Neutrophil (primary cell): ENCODE data around the gene C1orf210.

Source experiments
- H3K27ac ChIP-seq: fragments of 200-600 bp; sonication (generic); 2 replicates; pipeline ENCODE4 v1.5.1; 2016; ENCODE audit warnings: mild to moderate bottlenecking, moderate library complexity
- H3K27me3 ChIP-seq: fragments of 200-600 bp; sonication (generic); 2 replicates; pipeline ENCODE4 v1.6.0; 2016; ENCODE audit warnings: mild to moderate bottlenecking
- H3K36me3 ChIP-seq: fragments of 200-600 bp; sonication (generic); 2 replicates; pipeline ENCODE4 v1.5.1; 2017
- H3K4me1 ChIP-seq, 2 experiments: fragments of 200-600 bp in 1 of 2; sonication (generic) in 1 of 2; 1 replicate in 1 of 2; 2 replicates in 1 of 2; pipeline versions ENCODE4 v1.5.1 to v1.6.1; 2013 to 2016; ENCODE audit warnings: low read depth in 1 of 2, low read length in 1 of 2, mild to moderate bottlenecking in 1 of 2, moderate library complexity in 1 of 2; ENCODE audit not compliant: control insufficient read depth in 1 of 2, insufficient read depth in 1 of 2
- H3K4me3 ChIP-seq, 2 experiments: fragments of 200-600 bp in 1 of 2; sonication (generic) in 1 of 2; 1 replicate in 1 of 2; 2 replicates in 1 of 2; pipeline ENCODE4 v1.5.1; 2013 to 2016; ENCODE audit warnings: low read depth in 1 of 2, low read length in 1 of 2, mild to moderate bottlenecking in 1 of 2, moderate library complexity in 1 of 2
- H3K9me3 ChIP-seq: fragments of 200-600 bp; sonication (generic); 2 replicates; pipeline ENCODE4 v1.5.1; 2016
- CTCF ChIP-seq: fragments of 200-600 bp; sonication (generic); IDR thresholded peaks from 2 replicates; pipeline ENCODE4 v1.5.1; 2016; ENCODE audit warnings: antibody characterized with exemption

The C1orf210 gene

GRCh38 chr1:43305461-43305860, 20.1 kb upstream of the C1orf210 start:
- no peaks in the 10 kb centered on the region for H3K36me3 ChIP-seq
- H3K27me3 ChIP-seq = no peaks in the 10 kb centered on the region
- H3K9me3 ChIP-seq = no peaks in the 10 kb centered on the region
- no peak overlapping the region for H3K27ac ChIP-seq
- no peak overlapping the region for H3K4me3 ChIP-seq
- TF ChIP-seq CTCF = no peak
- no peaks in the 10 kb centered on the region for H3K4me1 ChIP-seq

- Histone ChIP-seq H3K27me3 (no peaks in the 10 kb centered on the region), H3K9me3 (no peaks in the 10 kb centered on the region), H3K4me1 (no peaks in the 10 kb centered on the region), H3K36me3 (no peaks in the 10 kb centered on the region), H3K27ac (no peak overlapping the region), H3K4me3 (no peak overlapping the region)
- TF ChIP-seq CTCF = no peak
Measured at GRCh38 chr1:43304771-43305300, 19.5 kb upstream of the C1orf210 start.

GRCh38 chr1:43304314-43304681, 18.9 kb upstream of the C1orf210 start:
- H3K27me3 ChIP-seq = no peaks in the 10 kb centered on the region
- no peak for TF ChIP-seq CTCF
- no peak overlapping the region for H3K27ac ChIP-seq

GRCh38 chr1:43303471-43304313, 18.3 kb upstream of the C1orf210 start:
- Histone ChIP-seq H3K4me3 (no peak overlapping the region), H3K9me3 (no peaks in the 10 kb centered on the region), H3K27me3 (no peaks in the 10 kb centered on the region), H3K27ac (no peak overlapping the region), H3K4me1 (no peaks in the 10 kb centered on the region), H3K36me3 (no peaks in the 10 kb centered on the region)
- TF ChIP-seq CTCF = no peak

More at GRCh38 chr1:43304314-43304681, 18.9 kb upstream of the C1orf210 start:
- Histone ChIP-seq H3K9me3 (no peaks in the 10 kb centered on the region), H3K36me3 (no peaks in the 10 kb centered on the region), H3K4me1 (no peaks in the 10 kb centered on the region), H3K4me3 (no peak overlapping the region)

GRCh38 chr1:43302721-43303470, 17.5 kb upstream of the C1orf210 start:
- Histone ChIP-seq H3K27ac (no peak overlapping the region), H3K4me1 (no peaks in the 10 kb centered on the region), H3K4me3 (no peak overlapping the region)

More at GRCh38 chr1:43302721-43303470, 17.5 kb upstream of the C1orf210 start:
- no peak for TF ChIP-seq CTCF
- Histone ChIP-seq H3K27me3 (no peaks in the 10 kb centered on the region), H3K36me3 (no peaks in the 10 kb centered on the region), H3K9me3 (no peaks in the 10 kb centered on the region)
